B cell (primary cell): Measurements from ENCODE around the gene VKORC1L1. TPM values are rescaled to one million over a fixed set of nuclear protein-coding genes. Genes with fewer than 3 reads are reported as not detected.
"Not testable (repeated sequence)": the region's sequence is repeated elsewhere in the genome, so short reads cannot be mapped to it uniquely, and the experiment has no call there.

Source experiments
- ATAC-seq: fragments of 200-7000 bp; cut with Tn5 transposase; one replicate; pipeline ENCODE4 v1.10.0; 2021; ENCODE audit warnings: low read depth, mild to moderate bottlenecking, moderate number of reproducible peaks, moderate library complexity
- CTCF ChIA-PET: fragments of 350-600 bp; sonication (Branson Sonifier 250); formaldehyde crosslinking; loops from one replicate; lab custom pipeline; 2021; ENCODE audit warnings: antibody characterized with exemption, inconsistent platforms; lab: Charles Lee
- POLR2A ChIA-PET: fragments of 350-600 bp; sonication (Branson Sonifier 250); formaldehyde crosslinking; loops from one replicate; lab custom pipeline; 2021; ENCODE audit warnings: antibody characterized with exemption; lab: Charles Lee
- DNase-seq: peaks from one replicate; pipeline ENCODE4 v3.0.0; 2013
- H2AFZ ChIP-seq: 2 replicates; pipeline ENCODE4 v1.6.1; 2012; ENCODE audit warnings: mild to moderate bottlenecking, low read depth, low read length; ENCODE audit not compliant: insufficient read depth, poor library complexity, severe bottlenecking
- H3K27ac ChIP-seq, 2 donors: 1 replicate in 1 of 2; 2 replicates in 1 of 2; pipeline ENCODE4 v1.5.1; 2012 to 2013; ENCODE audit warnings: low read length in 2 of 2, mild to moderate bottlenecking in 2 of 2, moderate library complexity in 1 of 2
- H3K27me3 ChIP-seq, 4 experiments: fragments of 200-600 bp in 1 of 4; sonication (generic) in 1 of 4; replicated peaks in 1 of 4; 1 replicate in 2 of 4; 2 replicates in 2 of 4; pipeline versions ENCODE4 v1.6.1 to v1.7.0; 2013 to 2016; ENCODE audit warnings: low read length in 3 of 4, mild to moderate bottlenecking in 2 of 4, mixed read lengths in 1 of 4, moderate library complexity in 1 of 4; ENCODE audit not compliant: insufficient read depth in 4 of 4, control insufficient read depth in 3 of 4; ENCODE audit errors: control extremely low read depth in 1 of 4
- H3K36me3 ChIP-seq, 2 experiments: replicated peaks in 1 of 2; 1 replicate in 1 of 2; 2 replicates in 1 of 2; pipeline versions ENCODE4 v1.6.1 to v1.7.1; 2013; ENCODE audit warnings: low read length in 1 of 2; ENCODE audit not compliant: insufficient read depth in 2 of 2, control insufficient read depth in 1 of 2; ENCODE audit errors: control extremely low read depth in 1 of 2, extremely low read depth in 1 of 2
- H3K4me1 ChIP-seq, 2 donors: fragments of 200-600 bp in 1 of 2; sonication (generic) in 1 of 2; 1 replicate in 1 of 2; 2 replicates in 1 of 2; pipeline versions ENCODE4 v1.5.1 to v1.6.1; 2013 to 2017; ENCODE audit warnings: low read length in 2 of 2; ENCODE audit not compliant: control insufficient read depth in 2 of 2, insufficient read depth in 2 of 2
- H3K4me2 ChIP-seq: replicated peaks from 2 replicates; pipeline ENCODE3; 2012; ENCODE audit warnings: mild to moderate bottlenecking, low read depth, low read length; ENCODE audit not compliant: poor library complexity, severe bottlenecking
- H3K4me3 ChIP-seq, 5 experiments: fragments of 200-600 bp in 1 of 5; sonication (generic) in 1 of 5; 1 replicate in 3 of 5; 2 replicates in 2 of 5; pipeline versions ENCODE4 v1.5.1 to v1.7.0; 2011 to 2016; ENCODE audit warnings: low read length in 4 of 5, mild to moderate bottlenecking in 4 of 5, low read depth in 2 of 5, control low read depth in 1 of 5, moderate library complexity in 1 of 5; ENCODE audit not compliant: insufficient read depth in 1 of 5; ENCODE audit errors: control extremely low read depth in 1 of 5, extremely low read depth in 1 of 5
- H3K79me2 ChIP-seq: fragments of 200-600 bp; sonication (generic); one replicate; pipeline ENCODE4 v1.6.0; 2016; ENCODE audit warnings: low read length; ENCODE audit not compliant: control insufficient read depth, insufficient read depth
- H3K9ac ChIP-seq: fragments of 200-600 bp; sonication (generic); 2 replicates; pipeline ENCODE4 v1.6.1; 2017; ENCODE audit warnings: mild to moderate bottlenecking, low read length, moderate library complexity
- H3K9me3 ChIP-seq, 3 donors: one replicate each; pipeline versions ENCODE4 v1.6.1 to v1.7.1; 2013; ENCODE audit warnings: low read length in 2 of 3; ENCODE audit not compliant: control insufficient read depth in 2 of 3, insufficient read depth in 1 of 3; ENCODE audit errors: control extremely low read depth in 1 of 3
- H4K20me1 ChIP-seq: 2 replicates; pipeline ENCODE4 v1.6.0; 2012; ENCODE audit warnings: mild to moderate bottlenecking, low read length; ENCODE audit not compliant: insufficient read depth, control insufficient read depth, poor library complexity, severe bottlenecking
- H3K27ac Mint-ChIP-seq: one replicate; pipeline ENCODE4 v1.8.0; 2021; ENCODE audit warnings: mixed read lengths
- H3K27me3 Mint-ChIP-seq: one replicate; pipeline ENCODE4 v1.8.0; 2021; ENCODE audit warnings: mixed read lengths
- H3K4me1 Mint-ChIP-seq: one replicate; pipeline ENCODE4 v1.8.0; 2021; ENCODE audit warnings: mixed read lengths
- H3K4me3 Mint-ChIP-seq: one replicate; pipeline ENCODE4 v1.8.0; 2021; ENCODE audit warnings: mixed read lengths
- H3K9me3 Mint-ChIP-seq: one replicate; pipeline ENCODE4 v1.8.0; 2022; ENCODE audit warnings: mixed read lengths; ENCODE audit not compliant: insufficient read depth
- CTCF ChIP-seq: fragments of 200-600 bp; IDR thresholded peaks from one replicate; pipeline ENCODE4 v1.8.0; 2022; ENCODE audit warnings: antibody characterized with exemption, mild to moderate bottlenecking
- EZH2 ChIP-seq: IDR thresholded peaks from 2 replicates; pipeline ENCODE4 v1.6.1; 2012; ENCODE audit warnings: borderline replicate concordance, low read depth, mild to moderate bottlenecking, moderate library complexity, low read length; ENCODE audit not compliant: insufficient read depth, poor library complexity, severe bottlenecking
- WGBS: methylation state at CpG from one replicate; pipeline ENCODE4 v1.1.5; 2013; ENCODE audit warnings: missing lambda C conversion rate; ENCODE audit not compliant: insufficient coverage; 5-methylcytosine and 5-hydroxymethylcytosine counted together
- intact Hi-C: fragments of 100-400 bp; cut with micrococcal nuclease; formaldehyde crosslinking; loops from one replicate; pipeline ENCODE4 v1.10.0; 2022
- polyA plus RNA-seq: library from polyadenylated mRNA; depleted of rRNA; stranded (reverse); fragments of >200 nt; gene quantifications from 2 replicates; pipeline ENCODE4 v1.2.3, GENCODE V29; 2012
- total RNA-seq, 2 donors: library from RNA; stranded (reverse); fragments of 120-200 nt in 1 of 2; gene quantifications; 1 replicate in 1 of 2; 2 replicates in 1 of 2; pipeline versions ENCODE4 v1.2.3 to v1.2.4, GENCODE V29; 2013 to 2022

The VKORC1L1 gene
- total and polyA plus RNA-seq, 2 donors (not counting 1 experiment from before 2014, with no cell fraction given): 2.2 to 8.1 TPM

GRCh38 chr7:65846008-65846570, 26.8 kb upstream of the VKORC1L1 start:
- TF ChIP-seq CTCF: no peak
- TF ChIP-seq EZH2: no peak
- no peak overlapping the region for H3K9ac ChIP-seq
- no peak overlapping the region for H3K27ac ChIP-seq
- WGBS: 91% methylated on average over 3 of the region's 4 CpGs
- no peaks in the 10 kb centered on the region for H3K27me3 ChIP-seq
- intact Hi-C loops: no loop called here
- H3K4me1 ChIP-seq: no peaks in the 10 kb centered on the region
- H3K4me1 Mint-ChIP-seq: no peaks in the 10 kb centered on the region
- no peak overlapping the region for H3K4me3 ChIP-seq
- no peaks in the 10 kb centered on the region for H4K20me1 ChIP-seq
- H3K4me3 Mint-ChIP-seq: no peak overlapping the region
- H3K27ac Mint-ChIP-seq: no peak overlapping the region
- no peaks in the 10 kb centered on the region for H3K9me3 Mint-ChIP-seq
- H3K36me3 ChIP-seq: no peaks in the 10 kb centered on the region
- H3K9me3 ChIP-seq: no peaks in the 10 kb centered on the region
- POLR2A ChIA-PET: no interaction called here
- ATAC-seq (no peak), DNase-seq (no peak)
- CTCF ChIA-PET: no interaction called here
- no peaks in the 10 kb centered on the region for H3K79me2 ChIP-seq
- no peak overlapping the region for H2AFZ ChIP-seq
- no peak overlapping the region for H3K4me2 ChIP-seq
- no peaks in the 10 kb centered on the region for H3K27me3 Mint-ChIP-seq

- H3K9me3 ChIP-seq, H4K20me1 ChIP-seq, H3K27ac Mint-ChIP-seq, H3K36me3 ChIP-seq, H3K4me2 ChIP-seq, POLR2A ChIA-PET, H3K27ac ChIP-seq, H3K9ac ChIP-seq, H3K27me3 ChIP-seq, H3K27me3 Mint-ChIP-seq, H2AFZ ChIP-seq, ATAC-seq, H3K9me3 Mint-ChIP-seq, H3K4me1 Mint-ChIP-seq, H3K4me3 Mint-ChIP-seq, CTCF ChIA-PET, H3K4me1 ChIP-seq, DNase-seq, H3K79me2 ChIP-seq, intact Hi-C loops, H3K4me3 ChIP-seq: not testable (repeated sequence)
- WGBS: no CpG with 5 or more reads among the region's 3 CpGs
These were observed 19.4 kb upstream of the VKORC1L1 start for GRCh38 chr7:65853426-65853825.

- intact Hi-C loops, POLR2A ChIA-PET, H2AFZ ChIP-seq, H4K20me1 ChIP-seq, H3K27me3 ChIP-seq, H3K36me3 ChIP-seq, H3K4me3 Mint-ChIP-seq, H3K4me1 ChIP-seq, H3K9ac ChIP-seq, H3K79me2 ChIP-seq, H3K4me3 ChIP-seq, H3K9me3 ChIP-seq, H3K4me2 ChIP-seq, DNase-seq, H3K9me3 Mint-ChIP-seq, H3K27ac Mint-ChIP-seq, H3K4me1 Mint-ChIP-seq, H3K27me3 Mint-ChIP-seq, H3K27ac ChIP-seq, CTCF ChIA-PET, ATAC-seq: not testable (repeated sequence)
- WGBS: 98% methylated on average over 6 of the region's 7 CpGs
These were observed 19.0 kb upstream of the VKORC1L1 start for GRCh38 chr7:65853892-65854291.
